H1 (cell line): ENCODE data around the gene CBY1.

ENCODE experiments used
- CTCF ChIP-seq, 3 experiments: IDR thresholded peaks; 1 replicate in 2 of 3; 2 replicates in 1 of 3; pipeline versions ENCODE4 v1.5.1 to v1.6.1; 2011; ENCODE audit warnings: low read length in 3 of 3, mild to moderate bottlenecking in 3 of 3, inconsistent platforms in 2 of 3, low read depth in 1 of 3, moderate library complexity in 1 of 3; ENCODE audit not compliant: insufficient read depth in 1 of 3; ENCODE audit errors: control extremely low read depth in 1 of 3
- EP300 ChIP-seq, 2 experiments: IDR thresholded peaks; 1 replicate in 1 of 2; 2 replicates in 1 of 2; pipeline ENCODE4 v1.6.1; 2011 to 2012; ENCODE audit warnings: low read depth in 2 of 2, low read length in 2 of 2, mild to moderate bottlenecking in 2 of 2, borderline replicate concordance in 1 of 2, inconsistent platforms in 1 of 2, moderate library complexity in 1 of 2
- MAX ChIP-seq: IDR thresholded peaks from 2 replicates; pipeline ENCODE4 v1.6.1; 2012; ENCODE audit warnings: inconsistent platforms
- POLR2A ChIP-seq, 2 experiments: IDR thresholded peaks; 1 replicate in 1 of 2; 2 replicates in 1 of 2; pipeline ENCODE4 v1.6.1; 2011; ENCODE audit warnings: low read depth in 2 of 2, low read length in 2 of 2, mild to moderate bottlenecking in 2 of 2; ENCODE audit errors: control extremely low read depth in 1 of 2
- POLR2AphosphoS5 ChIP-seq: IDR thresholded peaks from 2 replicates; pipeline ENCODE4 v1.6.1; 2011; ENCODE audit warnings: low read depth, low read length
- RXRA ChIP-seq: IDR thresholded peaks from 2 replicates; pipeline ENCODE4 v1.6.1; 2011; ENCODE audit warnings: low read depth, mild to moderate bottlenecking, low read length, moderate library complexity; ENCODE audit not compliant: insufficient read depth
- SRF ChIP-seq: IDR thresholded peaks from 2 replicates; pipeline ENCODE4 v1.6.1; 2011; ENCODE audit warnings: mild to moderate bottlenecking, low read depth, low read length, moderate library complexity

DNA sequence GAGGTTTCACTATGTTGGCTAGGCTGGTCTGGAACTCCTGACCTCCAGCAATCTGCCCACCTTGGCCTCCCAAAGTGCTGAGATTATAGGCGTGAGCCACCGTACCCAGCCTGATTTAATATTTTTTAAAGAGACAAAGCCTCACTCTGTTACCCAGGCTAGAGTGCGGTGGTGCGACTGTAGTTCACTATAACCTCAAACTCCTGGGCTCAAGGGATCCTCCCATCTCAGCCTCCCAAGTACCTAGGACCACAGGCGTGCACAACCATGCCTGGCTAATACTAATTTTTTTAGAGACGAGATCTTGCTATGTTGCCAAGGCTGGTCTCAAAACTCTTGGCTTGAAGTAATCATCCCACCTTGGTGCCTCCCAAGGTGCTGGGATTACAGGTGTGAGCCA lies 62.8 kb downstream of the CBY1 start:
- TF ChIP-seq MAX (no peak), EP300 (IDR thresholded peaks at IDR 0.05; ENCODE audit: borderline replicate concordance in 1 of 2, low read depth in 2 of 2, low read length in 2 of 2) (no peak), SRF (no peak), CTCF (IDR thresholded peaks at IDR 0.05; ENCODE audit: control extremely low read depth in 1 of 3, insufficient read depth in 1 of 3, low read depth in 1 of 3, low read length in 3 of 3) (no peak), POLR2A (IDR thresholded peaks at IDR 0.05; ENCODE audit: control extremely low read depth in 1 of 2, low read depth in 2 of 2, low read length in 2 of 2) (no peak), POLR2AphosphoS5 (no peak), RXRA (no peak)
